ENCODE data around the gene ALDH1L2. TPM values are rescaled to one million over a fixed set of nuclear protein-coding genes. Genes with fewer than 3 reads are reported as not detected.

Gene ALDH1L2
- total and polyA plus RNA-seq, 2 experiments from 2014 or later = 6.5 to 16.2 TPM

DNA sequence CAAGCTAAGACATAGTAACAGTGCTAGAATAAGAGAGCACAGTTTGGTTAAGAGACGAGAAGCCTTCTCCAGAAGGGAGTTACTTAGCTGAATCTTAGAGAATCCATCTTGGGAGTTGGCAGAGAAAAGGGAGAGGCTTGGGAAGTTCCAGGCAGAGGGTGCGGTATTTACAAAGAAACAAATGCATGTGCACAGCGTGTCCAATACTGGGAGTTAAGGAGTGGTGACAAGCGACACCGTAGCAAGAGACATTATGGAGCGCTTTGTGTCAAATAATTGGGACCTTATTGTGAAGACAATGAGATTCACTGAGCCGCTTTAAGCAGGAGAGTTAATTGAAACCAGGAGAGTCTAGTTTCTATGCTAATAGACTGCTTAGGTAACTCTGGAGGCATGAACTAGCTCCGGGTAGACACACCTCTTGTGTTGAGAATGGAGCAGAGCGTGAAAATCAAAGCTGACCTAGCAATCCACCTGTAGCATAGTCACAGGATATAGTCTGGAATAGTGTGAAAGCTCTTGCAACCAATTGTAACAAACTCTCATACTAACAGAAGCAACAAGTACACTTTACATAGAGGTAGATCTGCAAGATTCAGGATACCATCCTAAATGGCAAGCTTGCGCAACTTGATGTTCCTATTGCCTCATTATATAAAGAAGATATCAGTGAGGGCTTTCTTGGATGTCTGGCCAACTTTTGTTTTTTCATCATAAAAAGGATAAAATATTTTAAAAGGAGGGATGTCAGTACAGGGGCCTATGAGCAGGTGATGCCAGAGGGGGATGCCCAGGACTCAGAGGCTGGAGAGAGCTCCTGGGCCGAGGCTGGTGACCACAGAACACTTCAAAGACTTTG lies 5.3 kb downstream of the ALDH1L2 start:
- Histone ChIP-seq H3K27me3 (peaks cover 9% of the 10 kb centered on the region), H2AFZ (no peak overlapping the region), H3K27ac (no peak overlapping the region), H3K4me2 (no peak overlapping the region), H3K9me2 (replicated peaks; ENCODE audit: insufficient read depth) (no peaks in the 10 kb centered on the region), H3K36me3 (replicated peaks; ENCODE audit: insufficient read depth, low read depth) (no peaks in the 10 kb centered on the region), H3K79me2 (peaks cover 10% of the 10 kb centered on the region), H4K20me1 (ENCODE audit: insufficient read depth, poor library complexity, severe bottlenecking) (no peaks in the 10 kb centered on the region), H3K9me3 (ENCODE audit: low read depth) (no peaks in the 10 kb centered on the region), H3K4me3 (no peak overlapping the region), H3K4me1 (ENCODE audit: insufficient read depth) (no peaks in the 10 kb centered on the region)
- 83% methylated on average over 11 of the region's 11 CpGs for WGBS (ENCODE audit: low lambda C conversion rate, missing lambda C conversion rate)
- DNase-seq (ENCODE audit: low spot score) = no peak
- TF ChIP-seq, protein P1, sequence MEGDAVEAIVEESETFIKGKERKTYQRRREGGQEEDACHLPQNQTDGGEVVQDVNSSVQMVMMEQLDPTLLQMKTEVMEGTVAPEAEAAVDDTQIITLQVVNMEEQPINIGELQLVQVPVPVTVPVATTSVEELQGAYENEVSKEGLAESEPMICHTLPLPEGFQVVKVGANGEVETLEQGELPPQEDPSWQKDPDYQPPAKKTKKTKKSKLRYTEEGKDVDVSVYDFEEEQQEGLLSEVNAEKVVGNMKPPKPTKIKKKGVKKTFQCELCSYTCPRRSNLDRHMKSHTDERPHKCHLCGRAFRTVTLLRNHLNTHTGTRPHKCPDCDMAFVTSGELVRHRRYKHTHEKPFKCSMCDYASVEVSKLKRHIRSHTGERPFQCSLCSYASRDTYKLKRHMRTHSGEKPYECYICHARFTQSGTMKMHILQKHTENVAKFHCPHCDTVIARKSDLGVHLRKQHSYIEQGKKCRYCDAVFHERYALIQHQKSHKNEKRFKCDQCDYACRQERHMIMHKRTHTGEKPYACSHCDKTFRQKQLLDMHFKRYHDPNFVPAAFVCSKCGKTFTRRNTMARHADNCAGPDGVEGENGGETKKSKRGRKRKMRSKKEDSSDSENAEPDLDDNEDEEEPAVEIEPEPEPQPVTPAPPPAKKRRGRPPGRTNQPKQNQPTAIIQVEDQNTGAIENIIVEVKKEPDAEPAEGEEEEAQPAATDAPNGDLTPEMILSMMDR (IDR thresholded peaks at IDR 0.05; ENCODE audit: poor library complexity) = no peak
- TF ChIP-seq EZH2 (IDR thresholded peaks at IDR 0.05; ENCODE audit: borderline replicate concordance) (no peak), EZH2phosphoT487 (IDR thresholded peaks at IDR 0.05; ENCODE audit: low read depth, severe bottlenecking, unreplicated experiment) (no peak)

DNA sequence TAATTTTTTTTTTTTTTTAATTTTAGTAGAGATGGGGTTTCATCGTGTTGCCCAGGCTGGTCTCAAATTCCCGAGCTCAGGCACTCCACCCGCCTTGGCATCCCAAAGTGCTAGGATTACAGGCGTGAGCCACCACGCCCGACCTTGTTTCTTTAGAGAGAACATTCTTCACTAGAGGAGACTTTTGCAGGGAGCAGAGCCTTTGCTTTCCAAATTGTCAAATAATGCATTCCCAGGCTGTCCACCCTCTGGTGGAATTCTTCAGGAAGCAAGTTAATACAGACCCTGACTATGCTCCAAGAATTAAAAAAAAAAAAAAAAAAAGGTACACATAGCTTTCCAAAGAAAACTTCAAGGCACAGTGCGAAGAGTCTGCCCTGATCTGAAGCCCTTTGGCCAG lies 6.8 kb downstream of the ALDH1L2 start:
- Histone ChIP-seq H3K9me2 (replicated peaks; ENCODE audit: insufficient read depth) (no peaks in the 10 kb centered on the region), H3K79me2 (peaks cover 10% of the 10 kb centered on the region), H3K4me1 (ENCODE audit: insufficient read depth) (no peaks in the 10 kb centered on the region), H3K9me3 (ENCODE audit: low read depth) (no peaks in the 10 kb centered on the region), H3K36me3 (replicated peaks; ENCODE audit: insufficient read depth, low read depth) (no peaks in the 10 kb centered on the region), H3K27me3 (peaks cover 2% of the 10 kb centered on the region), H3K4me2 (no peak overlapping the region), H2AFZ (no peak overlapping the region), H4K20me1 (ENCODE audit: insufficient read depth, poor library complexity, severe bottlenecking) (no peaks in the 10 kb centered on the region), H3K27ac (no peak overlapping the region), H3K4me3 (no peak overlapping the region)
- TF ChIP-seq EZH2 (IDR thresholded peaks at IDR 0.05; ENCODE audit: borderline replicate concordance) (no peak), EZH2phosphoT487 (IDR thresholded peaks at IDR 0.05; ENCODE audit: low read depth, severe bottlenecking, unreplicated experiment) (no peak)
- TF ChIP-seq, protein P1 (IDR thresholded peaks at IDR 0.05; ENCODE audit: poor library complexity) = no peak
- no peak for DNase-seq (ENCODE audit: low spot score)
- 84% methylated on average over 7 of the region's 7 CpGs for WGBS (ENCODE audit: low lambda C conversion rate, missing lambda C conversion rate)

DNA sequence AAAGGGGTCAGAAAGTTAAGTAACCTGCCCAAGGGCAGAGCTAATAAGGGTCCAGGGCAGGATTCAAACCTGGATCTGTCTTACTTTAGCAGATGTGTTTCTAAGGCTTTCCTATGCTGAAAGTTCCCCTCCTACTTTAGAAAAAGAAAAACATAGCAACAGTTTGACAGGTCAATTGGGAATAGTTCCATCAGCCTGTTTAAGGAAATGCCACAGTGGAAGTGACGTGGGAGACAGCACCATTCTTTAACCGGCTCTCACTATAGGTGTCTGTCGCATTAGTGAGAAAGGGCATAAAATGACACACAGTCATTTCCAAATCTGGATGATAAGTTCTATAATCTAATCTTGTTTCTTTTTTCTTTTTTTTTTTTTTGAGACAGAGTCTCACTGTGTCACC lies 7.3 kb downstream of the ALDH1L2 start:
- Histone ChIP-seq H3K36me3 (replicated peaks; ENCODE audit: insufficient read depth, low read depth) (no peaks in the 10 kb centered on the region), H3K27ac (no peak overlapping the region), H3K4me3 (no peak overlapping the region), H3K4me1 (ENCODE audit: insufficient read depth) (no peaks in the 10 kb centered on the region), H3K27me3 (no peaks in the 10 kb centered on the region), H3K9me2 (replicated peaks; ENCODE audit: insufficient read depth) (no peaks in the 10 kb centered on the region), H3K4me2 (no peak overlapping the region), H4K20me1 (ENCODE audit: insufficient read depth, poor library complexity, severe bottlenecking) (no peaks in the 10 kb centered on the region), H3K79me2 (peaks cover 9% of the 10 kb centered on the region), H3K9me3 (ENCODE audit: low read depth) (no peaks in the 10 kb centered on the region), H2AFZ (no peak overlapping the region)
- 89% methylated on average over 3 of the region's 3 CpGs for WGBS (ENCODE audit: low lambda C conversion rate, missing lambda C conversion rate)
- no peak for DNase-seq (ENCODE audit: low spot score)
- TF ChIP-seq, protein P1 (IDR thresholded peaks at IDR 0.05; ENCODE audit: poor library complexity) = no peak
- TF ChIP-seq EZH2phosphoT487 (IDR thresholded peaks at IDR 0.05; ENCODE audit: low read depth, severe bottlenecking, unreplicated experiment) (no peak), EZH2 (IDR thresholded peaks at IDR 0.05; ENCODE audit: borderline replicate concordance) (no peak)
